BE2C (cell line): ENCODE results near the gene C13orf42.
"Not testable (repeated sequence)": the region's sequence is repeated elsewhere in the genome, so short reads cannot be mapped to it uniquely, and the experiment has no call there.

Experiments used
- DNase-seq: peaks from one replicate; pipeline ENCODE4 v3.0.0-alpha.2; 2020
- H3K27me3 ChIP-seq: fragments of 250-450 bp; sonication (Bioruptor Pico); 2 replicates; pipeline ENCODE4 v1.5.1; 2020; ENCODE audit warnings: mild to moderate bottlenecking
- H3K36me3 ChIP-seq: fragments of 250-450 bp; sonication (Bioruptor Pico); 2 replicates; pipeline ENCODE4 v1.5.1; 2020; ENCODE audit warnings: mild to moderate bottlenecking
- H3K4me1 ChIP-seq: fragments of 250-450 bp; sonication (Bioruptor Pico); 2 replicates; pipeline ENCODE4 v1.5.1; 2020
- H3K4me3 ChIP-seq: 2 replicates; pipeline ENCODE4 v1.5.1; 2011; ENCODE audit warnings: low read depth, low read length
- H3K9me3 ChIP-seq: fragments of 250-450 bp; sonication (Bioruptor Pico); 2 replicates; pipeline ENCODE4 v1.5.1; 2020
- CTCF ChIP-seq: IDR thresholded peaks from 2 replicates; pipeline ENCODE4 v1.5.1; 2012; ENCODE audit warnings: mild to moderate bottlenecking, low read depth, low read length

C13orf42 gene

GRCh38 chr13:51101636-51102235, 9.3 kb downstream of the C13orf42 start:
- Histone ChIP-seq H3K36me3 (no peaks in the 10 kb centered on the region; the same call in 1 of the 2 replicates), H3K9me3 (no peaks in the 10 kb centered on the region), H3K4me1 (no peaks in the 10 kb centered on the region), H3K27me3 (no peaks in the 10 kb centered on the region), H3K4me3 (no peak overlapping the region)
- TF ChIP-seq CTCF: no peak
- DNase-seq: no peak

DNA sequence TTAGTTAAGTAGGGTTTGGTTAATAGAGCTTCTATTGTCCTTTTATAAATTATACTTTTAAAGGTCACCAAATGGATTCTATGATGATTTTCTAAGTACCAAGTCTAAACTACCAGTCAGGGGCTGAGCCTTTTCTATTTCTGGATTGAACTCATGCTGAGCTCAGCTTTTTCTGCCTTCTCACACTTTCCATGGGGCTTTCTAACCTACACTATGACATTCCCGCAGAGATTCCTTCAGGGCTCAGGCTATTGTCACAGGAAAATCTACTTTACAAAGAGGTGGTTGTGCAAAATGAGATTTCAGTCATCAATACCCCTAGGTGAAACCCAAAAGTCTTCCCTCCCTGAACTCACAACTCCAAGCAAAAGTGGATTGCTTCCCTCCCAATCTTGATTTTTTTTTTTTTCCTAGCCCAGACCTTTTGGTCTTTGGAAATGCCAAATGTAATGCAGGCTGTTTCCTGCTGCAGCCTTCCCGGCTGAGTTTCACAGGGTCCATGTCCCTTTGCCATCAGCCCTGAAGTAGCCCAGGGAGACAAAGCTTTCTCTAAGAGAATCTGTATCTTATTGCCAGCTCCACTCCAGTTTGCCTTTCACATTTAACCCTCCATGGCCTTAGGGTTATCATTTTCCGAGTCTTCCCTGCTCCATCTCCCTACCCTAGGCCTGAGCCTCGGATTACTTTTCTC, 13.6 kb downstream of the C13orf42 start:
- Histone ChIP-seq H3K36me3 (no peaks in the 10 kb centered on the region; the same call in 1 of the 2 replicates), H3K27me3 (no peaks in the 10 kb centered on the region), H3K4me1 (no peaks in the 10 kb centered on the region), H3K9me3 (no peaks in the 10 kb centered on the region), H3K4me3 (no peak overlapping the region)
- no peak for DNase-seq
- TF ChIP-seq CTCF: no peak

DNA sequence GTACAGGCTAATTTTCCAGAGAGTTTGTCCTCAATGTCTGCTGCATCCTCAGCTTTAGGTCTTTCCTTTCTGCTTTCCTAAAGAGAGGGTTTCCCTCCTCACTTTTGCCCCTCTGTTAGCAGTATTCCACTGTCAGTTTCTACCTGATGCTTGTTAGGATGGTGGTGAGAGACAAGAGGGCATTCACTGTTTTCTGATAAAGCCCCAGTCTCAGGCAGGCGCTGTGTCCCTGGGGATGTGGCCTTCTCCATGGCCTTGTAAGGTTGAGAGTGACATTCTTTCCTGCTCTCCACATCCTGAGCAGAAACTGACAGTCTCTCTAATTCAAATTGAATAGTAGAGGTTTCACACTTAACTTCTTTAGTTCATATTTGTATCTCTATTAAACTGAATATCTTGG, 14.9 kb downstream of the C13orf42 start:
- TF ChIP-seq CTCF: no peak
- no peaks in the 10 kb centered on the region for H3K9me3 ChIP-seq
- no peak overlapping the region for H3K4me3 ChIP-seq

DNA sequence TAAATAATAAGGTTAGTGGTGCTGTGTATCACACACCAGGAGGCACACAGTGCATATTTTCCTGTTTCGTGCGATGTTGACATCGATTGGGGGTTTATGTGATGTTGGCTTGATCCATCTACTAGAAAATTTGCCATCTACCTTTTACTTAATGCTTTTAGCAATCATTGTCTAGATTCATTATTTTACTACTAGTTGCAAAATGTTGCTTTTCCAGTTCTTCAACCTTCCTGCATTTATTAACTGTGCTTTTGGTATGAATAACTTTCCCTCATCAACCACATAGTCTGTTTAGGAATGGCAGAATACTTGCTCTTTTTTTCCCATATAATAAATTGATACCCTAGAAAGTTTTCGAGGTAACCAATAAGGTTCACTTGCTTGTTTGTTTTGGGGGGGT, 17.5 kb downstream of the C13orf42 start:
- TF ChIP-seq CTCF: no peak
- no peak overlapping the region for H3K4me3 ChIP-seq
- no peak for DNase-seq

More for the DNA sequence above, 14.9 kb downstream of the C13orf42 start:
- DNase-seq: no peak
- Histone ChIP-seq H3K27me3 (no peaks in the 10 kb centered on the region), H3K4me1 (no peaks in the 10 kb centered on the region), H3K36me3 (no peaks in the 10 kb centered on the region)

GRCh38 chr13:51091839-51092238, 19.2 kb downstream of the C13orf42 start:
- Histone ChIP-seq H3K4me3 (no peak overlapping the region), H3K4me1 (no peaks in the 10 kb centered on the region), H3K36me3 (no peaks in the 10 kb centered on the region), H3K27me3 (no peaks in the 10 kb centered on the region), H3K9me3 (no peaks in the 10 kb centered on the region)
- TF ChIP-seq CTCF: no peak
- DNase-seq: no peak

More for the DNA sequence above, 17.5 kb downstream of the C13orf42 start:
- Histone ChIP-seq H3K27me3 (no peaks in the 10 kb centered on the region), H3K36me3 (no peaks in the 10 kb centered on the region), H3K4me1 (no peaks in the 10 kb centered on the region), H3K9me3 (no peaks in the 10 kb centered on the region)

- TF ChIP-seq CTCF: no peak
- H3K36me3 ChIP-seq: no peaks in the 10 kb centered on the region
- no peaks in the 10 kb centered on the region for H3K9me3 ChIP-seq
- no peaks in the 10 kb centered on the region for H3K4me1 ChIP-seq
- H3K4me3 ChIP-seq: no peak overlapping the region
- H3K27me3 ChIP-seq: no peaks in the 10 kb centered on the region
- no peak for DNase-seq
Observed at GRCh38 chr13:51083706-51084105, 27.4 kb downstream of the C13orf42 start.

- not testable (repeated sequence) for H3K9me3 ChIP-seq, H3K27me3 ChIP-seq, H3K36me3 ChIP-seq, H3K4me3 ChIP-seq, DNase-seq, H3K4me1 ChIP-seq
Observed at GRCh38 chr13:51080478-51081065, 30.5 kb downstream of the C13orf42 start.
